HepG2 (cell line): ENCODE data around the gene PDGFD.

Experiments used
- ELF3 ChIP-seq: IDR thresholded peaks from 2 replicates; pipeline ENCODE4 v1.6.1; 2016; ENCODE audit warnings: missing genetic modification reagents, missing compliant biosample characterization
- HCFC1 ChIP-seq: fragments of 150-350 bp; IDR thresholded peaks from 2 replicates; pipeline ENCODE4 v1.6.1; 2014; ENCODE audit warnings: low read depth, low read length
- MAZ ChIP-seq, 2 experiments: sonication (generic) in 1 of 2; formaldehyde crosslinking in 1 of 2; IDR thresholded peaks; 2 replicates each; pipeline versions ENCODE4 v1.5.0 to v1.6.1; 2012 to 2020; ENCODE audit warnings: low read depth in 2 of 2, mild to moderate bottlenecking in 2 of 2, borderline replicate concordance in 1 of 2, improper control_type of control experiment in 1 of 2, low read length in 1 of 2, missing genetic modification reagents in 1 of 2, moderate library complexity in 1 of 2
- POLR2AphosphoS5 ChIP-seq: IDR thresholded peaks from 2 replicates; pipeline ENCODE4 v1.6.1; 2012; ENCODE audit warnings: low read depth, low read length
- RAD51 ChIP-seq: fragments of 450-650 bp; IDR thresholded peaks from 2 replicates; pipeline ENCODE4 v1.6.1; 2016; ENCODE audit warnings: borderline replicate concordance
- SMARCE1 ChIP-seq: fragments of 450-650 bp; IDR thresholded peaks from 2 replicates; pipeline ENCODE4 v1.6.1; 2017; ENCODE audit warnings: borderline replicate concordance
- ZNF362 ChIP-seq: sonication (generic); formaldehyde crosslinking; IDR thresholded peaks from 2 replicates; pipeline ENCODE4 v1.4.0; 2020; ENCODE audit warnings: missing genetic modification reagents, mild to moderate bottlenecking, borderline replicate concordance
- TF ChIP-seq, protein P1 (sequence below): sonication (generic); formaldehyde crosslinking; IDR thresholded peaks from 2 replicates; pipeline ENCODE4 v1.5.0; 2020; ENCODE audit warnings: mild to moderate bottlenecking, missing genetic modification reagents

GRCh38 chr11:103907136-103907535, 256.8 kb downstream of the PDGFD start:
- TF ChIP-seq RAD51 (no peak), POLR2AphosphoS5 (no peak), ELF3 (CRISPR knock-in tag) (no peak), MAZ (IDR thresholded peaks at IDR 0.05; ENCODE audit: borderline replicate concordance, low read depth, low read length) (no peak), MAZ (CRISPR knock-in tag; IDR thresholded peaks at IDR 0.05; ENCODE audit: low read depth) (no peak), HCFC1 (no peak), ZNF362 (CRISPR knock-in tag) (no peak), SMARCE1 (no peak)
- TF ChIP-seq, protein P1, sequence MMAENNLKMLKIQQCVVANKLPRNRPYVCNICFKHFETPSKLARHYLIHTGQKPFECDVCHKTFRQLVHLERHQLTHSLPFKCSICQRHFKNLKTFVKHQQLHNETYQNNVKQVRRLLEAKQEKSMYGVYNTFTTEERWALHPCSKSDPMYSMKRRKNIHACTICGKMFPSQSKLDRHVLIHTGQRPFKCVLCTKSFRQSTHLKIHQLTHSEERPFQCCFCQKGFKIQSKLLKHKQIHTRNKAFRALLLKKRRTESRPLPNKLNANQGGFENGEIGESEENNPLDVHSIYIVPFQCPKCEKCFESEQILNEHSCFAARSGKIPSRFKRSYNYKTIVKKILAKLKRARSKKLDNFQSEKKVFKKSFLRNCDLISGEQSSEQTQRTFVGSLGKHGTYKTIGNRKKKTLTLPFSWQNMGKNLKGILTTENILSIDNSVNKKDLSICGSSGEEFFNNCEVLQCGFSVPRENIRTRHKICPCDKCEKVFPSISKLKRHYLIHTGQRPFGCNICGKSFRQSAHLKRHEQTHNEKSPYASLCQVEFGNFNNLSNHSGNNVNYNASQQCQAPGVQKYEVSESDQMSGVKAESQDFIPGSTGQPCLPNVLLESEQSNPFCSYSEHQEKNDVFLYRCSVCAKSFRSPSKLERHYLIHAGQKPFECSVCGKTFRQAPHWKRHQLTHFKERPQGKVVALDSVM (CRISPR knock-in tag): no peak
